OCI-LY3 (cell line): ENCODE results near the gene CPXM2.

Experiments
- H2AFZ ChIP-seq: fragments of 200-600, 300-600 bp; shearing (Covaris generic); 2 replicates; pipeline ENCODE4 v1.6.0; 2014; ENCODE audit warnings: antibody characterized with exemption, low read depth, low read length
- H3K27ac ChIP-seq: fragments of 200-600, 300-600 bp; sonication (generic); 2 replicates; pipeline ENCODE4 v1.5.1; 2014; ENCODE audit warnings: mild to moderate bottlenecking, low read length, moderate library complexity, mixed read lengths
- H3K27me3 ChIP-seq: fragments of 200-600, 300-600 bp; sonication (generic); 2 replicates; pipeline ENCODE4 v1.6.1; 2014; ENCODE audit warnings: low read depth, low read length, mixed read lengths
- H3K36me3 ChIP-seq: fragments of 200-600, 300-600 bp; sonication (generic); replicated peaks from 2 replicates; pipeline ENCODE3; 2014; ENCODE audit warnings: low read depth, low read length, mixed read lengths
- H3K4me1 ChIP-seq: fragments of 300-600, 200-600 bp; sonication (generic); 2 replicates; pipeline ENCODE4 v1.6.1; 2014; ENCODE audit warnings: low read length, mixed read lengths
- H3K4me2 ChIP-seq: fragments of 200-600, 300-600 bp; sonication (generic); 2 replicates; pipeline ENCODE4 v1.6.1; 2014; ENCODE audit warnings: low read length, mixed read lengths
- H3K4me3 ChIP-seq: fragments of 300-600, 200-600 bp; sonication (generic); 2 replicates; pipeline ENCODE4 v1.5.1; 2014; ENCODE audit warnings: antibody characterized with exemption, mild to moderate bottlenecking, low read length, moderate library complexity
- H3K79me2 ChIP-seq: fragments of 300-600, 200-600 bp; shearing (Covaris generic); 2 replicates; pipeline ENCODE4 v1.6.1; 2014; ENCODE audit warnings: mild to moderate bottlenecking, low read length, mixed read lengths
- H3K9ac ChIP-seq: fragments of 300-600, 200-600 bp; shearing (Covaris generic); 2 replicates; pipeline ENCODE4 v1.6.0; 2014; ENCODE audit warnings: mild to moderate bottlenecking, low read length, moderate library complexity
- H3K9me3 ChIP-seq: fragments of 200-600, 300-600 bp; shearing (Covaris generic); 2 replicates; pipeline ENCODE4 v1.6.1; 2014; ENCODE audit warnings: low read length, mixed read lengths; ENCODE audit not compliant: insufficient read depth
- H4K20me1 ChIP-seq: fragments of 200-600, 300-600 bp; sonication (generic); 2 replicates; pipeline ENCODE4 v1.6.1; 2016; ENCODE audit warnings: low read length, mixed read lengths; ENCODE audit not compliant: insufficient read depth
- EZH2phosphoT487 ChIP-seq: fragments of 200-600 bp; shearing (Covaris generic); IDR thresholded peaks from 2 replicates; pipeline ENCODE4 v1.6.1; 2018; ENCODE audit warnings: antibody characterized with exemption, mixed run types, low read depth
- TF ChIP-seq, protein P1 (sequence below): fragments of 200-600, 300-600 bp; sonication (generic); IDR thresholded peaks from 2 replicates; pipeline ENCODE4 v1.5.1; 2014; ENCODE audit warnings: antibody characterized with exemption, low read length, low read depth

Gene CPXM2

DNA sequence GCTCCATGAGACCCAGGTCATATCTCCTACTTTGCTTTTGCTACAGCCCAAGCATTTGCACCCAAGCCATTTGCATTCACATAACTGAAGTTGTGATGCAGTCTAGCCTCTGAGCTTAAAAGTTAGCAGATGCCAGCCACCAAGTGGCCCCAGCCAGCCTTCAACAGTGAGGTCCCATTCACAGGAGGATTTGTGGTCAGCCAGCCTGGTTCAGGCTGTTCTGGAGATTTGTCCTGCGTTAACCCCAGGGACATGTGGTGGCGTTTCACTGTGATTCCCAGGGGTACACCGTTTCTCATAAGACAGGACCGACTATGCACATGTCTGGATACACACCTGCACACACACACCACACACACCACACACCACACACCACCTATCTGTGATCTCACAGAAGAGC is 174.3 kb downstream of the CPXM2 start:
- Histone ChIP-seq H3K27me3 (no peaks in the 10 kb centered on the region; the same call in 1 of the 2 replicates), H3K9ac (no peak overlapping the region), H3K4me2 (no peak overlapping the region), H3K36me3 (no peaks in the 10 kb centered on the region), H3K79me2 (no peaks in the 10 kb centered on the region), H3K9me3 (no peaks in the 10 kb centered on the region), H3K27ac (no peak overlapping the region), H3K4me1 (no peaks in the 10 kb centered on the region), H3K4me3 (no peak overlapping the region), H2AFZ (no peak overlapping the region), H4K20me1 (no peaks in the 10 kb centered on the region)
- TF ChIP-seq EZH2phosphoT487, result no peak
- TF ChIP-seq, protein P1, sequence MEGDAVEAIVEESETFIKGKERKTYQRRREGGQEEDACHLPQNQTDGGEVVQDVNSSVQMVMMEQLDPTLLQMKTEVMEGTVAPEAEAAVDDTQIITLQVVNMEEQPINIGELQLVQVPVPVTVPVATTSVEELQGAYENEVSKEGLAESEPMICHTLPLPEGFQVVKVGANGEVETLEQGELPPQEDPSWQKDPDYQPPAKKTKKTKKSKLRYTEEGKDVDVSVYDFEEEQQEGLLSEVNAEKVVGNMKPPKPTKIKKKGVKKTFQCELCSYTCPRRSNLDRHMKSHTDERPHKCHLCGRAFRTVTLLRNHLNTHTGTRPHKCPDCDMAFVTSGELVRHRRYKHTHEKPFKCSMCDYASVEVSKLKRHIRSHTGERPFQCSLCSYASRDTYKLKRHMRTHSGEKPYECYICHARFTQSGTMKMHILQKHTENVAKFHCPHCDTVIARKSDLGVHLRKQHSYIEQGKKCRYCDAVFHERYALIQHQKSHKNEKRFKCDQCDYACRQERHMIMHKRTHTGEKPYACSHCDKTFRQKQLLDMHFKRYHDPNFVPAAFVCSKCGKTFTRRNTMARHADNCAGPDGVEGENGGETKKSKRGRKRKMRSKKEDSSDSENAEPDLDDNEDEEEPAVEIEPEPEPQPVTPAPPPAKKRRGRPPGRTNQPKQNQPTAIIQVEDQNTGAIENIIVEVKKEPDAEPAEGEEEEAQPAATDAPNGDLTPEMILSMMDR, result no peak

DNA sequence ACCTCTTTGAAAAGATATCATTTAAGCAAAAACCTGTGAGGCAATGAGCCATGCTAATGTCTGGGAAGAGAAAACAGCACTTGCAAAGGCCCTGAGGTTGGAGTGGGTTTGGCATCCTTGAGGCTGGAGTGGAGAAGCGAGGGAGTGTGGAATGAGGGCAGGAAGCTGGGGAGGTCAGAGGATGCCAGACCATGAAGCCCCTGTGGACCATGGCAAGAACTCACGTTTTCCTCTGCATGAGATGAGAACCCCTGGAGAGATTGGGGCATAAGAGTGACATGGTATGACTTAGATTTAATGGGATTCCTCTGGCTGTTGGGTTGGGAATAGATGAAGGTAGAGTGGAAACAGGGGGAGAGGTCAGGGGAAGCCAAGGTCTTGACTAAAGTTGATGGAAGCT is 176.1 kb downstream of the CPXM2 start:
- Histone ChIP-seq H3K79me2 (no peaks in the 10 kb centered on the region), H3K27ac (no peak overlapping the region)

DNA sequence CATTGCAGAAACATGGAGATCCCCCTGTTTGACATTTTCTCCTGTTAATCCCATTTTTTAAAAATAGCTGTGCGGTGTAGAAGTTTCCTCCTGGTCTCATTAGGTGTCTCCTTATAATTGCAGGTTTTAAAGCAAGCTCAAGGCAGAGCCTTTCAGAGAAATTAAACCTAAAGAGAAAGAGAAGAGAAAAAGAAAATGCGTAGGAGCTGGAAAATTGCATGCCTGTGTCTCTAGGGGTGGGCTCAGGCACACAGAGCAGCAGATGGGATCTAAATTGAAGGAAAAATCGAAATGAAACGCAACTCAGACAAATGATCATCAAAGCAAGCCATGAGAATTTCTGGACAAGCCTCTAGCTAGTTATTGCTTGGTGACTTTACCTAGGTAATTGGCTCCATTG is 185.4 kb downstream of the CPXM2 start:
- no peak overlapping the region for H3K4me3 ChIP-seq
- TF ChIP-seq, protein P1, result no peak
- no peak for TF ChIP-seq EZH2phosphoT487
- H3K4me1 ChIP-seq, result no peaks in the 10 kb centered on the region
- no peak overlapping the region for H3K27ac ChIP-seq
- no peaks in the 10 kb centered on the region for H3K9me3 ChIP-seq
- no peak overlapping the region for H2AFZ ChIP-seq
- 0 out of 2 replicates have a peak, but pooled peaks cover 4% of the 10 kb centered on the region for H3K27me3 ChIP-seq
- no peaks in the 10 kb centered on the region for H3K79me2 ChIP-seq
- no peak overlapping the region for H3K4me2 ChIP-seq
- H3K9ac ChIP-seq, result no peak overlapping the region
- no peaks in the 10 kb centered on the region for H3K36me3 ChIP-seq
- no peaks in the 10 kb centered on the region for H4K20me1 ChIP-seq

More for the DNA sequence above, 176.1 kb downstream of the CPXM2 start:
- TF ChIP-seq EZH2phosphoT487, result no peak
- TF ChIP-seq, protein P1, result no peak
- no peaks in the 10 kb centered on the region for H4K20me1 ChIP-seq
- no peaks in the 10 kb centered on the region for H3K36me3 ChIP-seq
- H3K4me1 ChIP-seq, result no peaks in the 10 kb centered on the region
- H3K27me3 ChIP-seq, result no peaks in the 10 kb centered on the region
- H3K4me2 ChIP-seq, result no peak overlapping the region
- no peaks in the 10 kb centered on the region for H3K9me3 ChIP-seq
- H3K9ac ChIP-seq, result no peak overlapping the region
- no peak overlapping the region for H2AFZ ChIP-seq
- no peak overlapping the region for H3K4me3 ChIP-seq

DNA sequence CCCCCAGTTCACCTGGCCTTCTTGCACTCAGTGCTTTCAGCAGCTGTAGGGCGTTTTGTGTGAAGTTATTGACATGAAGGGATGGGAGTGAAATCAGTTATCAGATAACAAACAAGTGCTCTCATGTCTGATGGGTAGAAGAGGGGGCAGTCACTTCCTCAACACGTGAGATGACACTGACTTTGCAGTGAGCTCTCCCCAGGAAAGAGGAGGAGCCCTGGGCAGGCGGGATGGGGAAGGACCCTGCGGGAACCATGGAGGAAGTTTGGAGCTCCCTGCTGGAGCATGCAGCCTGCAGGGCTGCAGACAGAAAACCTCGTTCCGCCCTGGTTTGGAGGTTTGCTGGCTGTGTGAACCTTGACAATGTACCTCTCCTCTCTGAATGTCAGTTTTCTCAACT is 186.8 kb downstream of the CPXM2 start:
- Histone ChIP-seq H3K4me3 (no peak overlapping the region), H3K27me3 (peaks cover 6% of the 10 kb centered on the region; the same call in 1 of the 2 replicates), H3K27ac (no peak overlapping the region), H3K9ac (no peak overlapping the region), H3K9me3 (no peaks in the 10 kb centered on the region), H4K20me1 (no peaks in the 10 kb centered on the region), H2AFZ (no peak overlapping the region), H3K36me3 (no peaks in the 10 kb centered on the region), H3K4me1 (no peaks in the 10 kb centered on the region), H3K4me2 (no peak overlapping the region), H3K79me2 (no peaks in the 10 kb centered on the region)
- TF ChIP-seq, protein P1, result no peak
- TF ChIP-seq EZH2phosphoT487, result no peak
